A549 treated with AZD9567 at 1 μM for 4 hours (cell line): ENCODE results near the gene LDLRAP1. TPM values are rescaled to one million over a fixed set of nuclear protein-coding genes. Genes with fewer than 3 reads are reported as not detected.

ENCODE experiments used
- total RNA-seq: library from RNA; stranded (reverse); fragments of 200-300 nt; extraction: Qiagen RNA extraction; gene quantifications from 5 replicates; pipeline ENCODE4 v1.2.3, GENCODE V29; 2022; ENCODE audit not compliant: insufficient read depth

Gene LDLRAP1, protein sequence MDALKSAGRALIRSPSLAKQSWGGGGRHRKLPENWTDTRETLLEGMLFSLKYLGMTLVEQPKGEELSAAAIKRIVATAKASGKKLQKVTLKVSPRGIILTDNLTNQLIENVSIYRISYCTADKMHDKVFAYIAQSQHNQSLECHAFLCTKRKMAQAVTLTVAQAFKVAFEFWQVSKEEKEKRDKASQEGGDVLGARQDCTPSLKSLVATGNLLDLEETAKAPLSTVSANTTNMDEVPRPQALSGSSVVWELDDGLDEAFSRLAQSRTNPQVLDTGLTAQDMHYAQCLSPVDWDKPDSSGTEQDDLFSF
- 7.1 to 12.4 TPM (median 10.9 TPM) in 5 replicates for total RNA-seq

DNA sequence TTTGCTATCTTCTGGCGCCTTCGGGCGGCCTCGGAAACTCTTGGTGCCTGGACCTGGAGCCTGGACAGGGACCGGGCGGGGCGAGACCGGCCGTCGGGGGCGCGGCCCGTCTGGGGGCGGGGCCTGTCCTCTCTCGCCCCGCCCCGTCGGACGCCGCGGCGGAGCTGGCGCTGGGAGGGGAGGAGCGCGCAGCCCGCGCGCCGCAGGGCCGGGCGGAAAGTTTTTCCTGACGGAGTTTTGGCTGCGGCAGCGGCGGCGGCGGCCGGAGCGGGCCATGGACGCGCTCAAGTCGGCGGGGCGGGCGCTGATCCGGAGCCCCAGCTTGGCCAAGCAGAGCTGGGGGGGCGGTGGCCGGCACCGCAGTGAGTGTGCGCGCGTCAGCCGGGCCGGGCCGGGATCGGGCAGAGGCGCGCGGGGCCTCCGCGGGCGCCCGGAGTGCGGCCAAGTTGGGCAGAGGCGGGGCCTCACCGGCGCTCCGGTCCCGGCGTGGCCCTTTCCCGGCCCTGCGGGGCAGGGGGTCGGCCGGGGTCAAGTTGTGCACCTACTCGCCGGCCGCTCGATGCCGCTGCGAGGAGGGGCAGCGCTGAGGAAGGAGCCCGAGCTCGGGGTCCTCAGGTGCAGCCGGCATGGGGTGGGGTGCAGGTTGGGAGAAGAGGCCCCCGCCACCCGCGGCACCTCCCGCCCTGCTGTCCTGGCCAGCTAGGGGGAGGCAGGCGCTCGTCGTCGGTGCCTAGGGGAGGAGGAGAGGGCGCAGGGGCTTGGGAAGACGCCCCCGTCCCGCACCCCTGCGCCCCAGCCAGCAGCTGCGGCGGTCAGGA lies at the start of gene LDLRAP1:
Gene LDLRAP1, plus strand, starts transcription at position 182 of the 818 bp plus-strand sequence. Its CDS starts 93 bp downstream, at position 275.

DNA sequence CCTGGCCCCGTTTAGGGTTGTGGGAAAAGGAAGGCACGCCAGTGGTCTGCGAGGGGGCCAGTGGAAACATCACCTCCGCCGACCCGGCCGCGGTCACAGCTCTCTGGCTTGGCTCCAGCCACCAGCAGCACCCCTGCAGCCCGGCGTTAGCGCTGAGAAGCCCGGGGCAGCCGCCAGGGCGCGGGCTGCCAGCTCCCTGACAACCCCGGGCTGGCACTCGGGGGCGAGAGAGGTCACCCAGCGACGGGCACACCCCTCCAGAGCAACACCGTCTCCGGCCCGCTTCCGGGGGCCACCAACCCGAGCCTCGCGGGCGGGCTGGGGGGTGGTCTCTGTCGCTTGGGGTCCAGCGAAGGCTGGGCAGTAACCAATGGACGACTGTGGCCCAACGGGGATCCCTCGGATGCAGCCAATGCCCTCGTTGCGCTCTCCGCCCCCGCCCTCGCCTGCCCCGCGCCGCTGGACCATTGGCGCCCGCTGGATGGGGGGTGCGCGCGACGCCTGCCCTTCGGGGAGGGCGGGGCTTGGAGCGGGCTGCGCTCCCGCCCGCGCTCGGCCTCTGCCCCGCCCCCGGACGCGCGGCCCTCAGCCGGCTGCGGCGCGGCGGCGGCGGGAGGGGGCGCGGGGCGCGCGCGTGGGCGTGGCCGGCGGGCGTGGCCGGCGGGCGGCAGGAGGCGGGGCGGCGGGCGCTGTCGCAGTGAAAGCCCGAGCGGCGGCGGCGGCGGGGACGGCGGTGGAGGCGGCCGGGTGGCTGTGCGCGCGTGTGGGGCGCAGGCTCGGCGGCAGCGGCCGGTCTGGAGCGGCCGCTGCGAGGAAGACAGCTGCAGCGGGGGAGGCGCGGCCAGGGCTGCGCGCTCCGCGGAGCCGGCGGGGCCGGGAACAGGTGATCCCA lies 72.9 kb downstream of the LDLRAP1 start, which contains the start of gene MAN1C1:
Gene MAN1C1, plus strand, starts transcription at position 697 of the 892 bp plus-strand sequence. CDS start 1,007 bp downstream, outside the sequence.

Other genes with a start within 250 kb of the LDLRAP1 start
- 73.4 to 110 TPM (median 73.7 TPM) in 5 replicates for gene TMEM50A, start 205.3 kb upstream of the LDLRAP1 start, total RNA-seq
- 0.05 to 0.32 TPM (median 0.09 TPM) in 3 of 5 replicates, not detected in the others for gene RHCE, start 122.8 kb upstream of the LDLRAP1 start, total RNA-seq
- 8.1 to 13.6 TPM (median 8.5 TPM) in 5 replicates for gene MACO1, start 112.7 kb upstream of the LDLRAP1 start, total RNA-seq
- 0.33 to 3.2 TPM (median 0.40 TPM) in 5 replicates for gene MAN1C1, start 73.2 kb downstream of the LDLRAP1 start, total RNA-seq